HCT116 (cell line): Measurements from ENCODE around the gene TERT. TPM values are rescaled to one million over a fixed set of nuclear protein-coding genes. Genes with fewer than 3 reads are reported as not detected.

Experiments used
- ATAC-seq: fragments of 200-7000 bp; cut with Tn5 transposase; 2 replicates; pipeline ENCODE4 v1.9.1; 2020; ENCODE audit warnings: mild to moderate bottlenecking, moderate library complexity
- BruUV-seq: library from RNA; stranded (reverse); fragments of 400-500 nt; replicated peaks from 2 replicates; lab custom pipeline; 2021; lab: Mats Ljungman, UMichigan
- CTCF ChIA-PET: fragments of 300-600 bp; sonication (Branson Sonifier 250); formaldehyde crosslinking; loops from one replicate; lab custom pipeline; 2021; ENCODE audit warnings: antibody characterized with exemption; lab: Charles Lee
- POLR2A ChIA-PET: fragments of 300-600, 350-600 bp; sonication (Branson Sonifier 250); formaldehyde crosslinking; loops from one replicate; lab custom pipeline; 2021; ENCODE audit warnings: antibody characterized with exemption; lab: Charles Lee
- RAD21 ChIA-PET, 2 experiments: fragments of 300-600 bp; sonication (Branson Sonifier 250); formaldehyde crosslinking; loops; one replicate each; lab custom pipeline; 2023; ENCODE audit warnings: low total read pairs in 2 of 2; ENCODE audit not compliant: uncharacterized antibody in 2 of 2, unreplicated experiment in 2 of 2, low non-redundant PET in 1 of 2; lab: Charles Lee
- DNase-seq: peaks from one replicate; pipeline ENCODE4 v3.0.0-alpha.2; 2010; ENCODE audit warnings: low read depth, low spot score
- H2AFZ ChIP-seq: fragments of 200-600 bp; shearing (Covaris generic), sonication (generic); 2 replicates; pipeline ENCODE4 v1.6.1; 2017; ENCODE audit warnings: low read depth, mixed run types, mixed read lengths, antibody characterized with exemption, low read length; ENCODE audit not compliant: poor library complexity, severe bottlenecking
- H3K27ac ChIP-seq: 2 replicates; pipeline ENCODE4 v1.5.1; 2012; ENCODE audit warnings: low read depth, low read length
- H3K27me3 ChIP-seq: fragments of 200-600 bp; sonication (generic); 2 replicates; pipeline ENCODE4 v1.6.1; 2016; ENCODE audit warnings: mixed run types, low read length, mixed read lengths; ENCODE audit not compliant: insufficient read depth
- H3K36me3 ChIP-seq, 2 experiments: fragments of 200-500 bp in 1 of 2; fragments of 200-600 bp in 1 of 2; sonication (Bioruptor generic) in 1 of 2; sonication (generic) in 1 of 2; 2 replicates each; pipeline versions ENCODE4 v1.5.1 to v1.6.1; 2014 to 2016; ENCODE audit warnings: low read length in 2 of 2, inconsistent platforms in 1 of 2, mixed read lengths in 1 of 2, mixed run types in 1 of 2; ENCODE audit not compliant: insufficient read depth in 2 of 2, control insufficient read depth in 1 of 2
- H3K4me1 ChIP-seq, 2 experiments: fragments of 200-600 bp in 1 of 2; sonication (generic) in 1 of 2; 2 replicates each; pipeline versions ENCODE4 v1.5.1 to v1.6.1; 2012 to 2017; ENCODE audit warnings: low read length in 2 of 2, inconsistent platforms in 1 of 2, mild to moderate bottlenecking in 1 of 2, mixed read lengths in 1 of 2, mixed run types in 1 of 2, moderate library complexity in 1 of 2; ENCODE audit not compliant: insufficient read depth in 2 of 2, control insufficient read depth in 1 of 2
- H3K4me2 ChIP-seq: fragments of 200-600 bp; sonication (generic); 2 replicates; pipeline ENCODE4 v1.6.1; 2017; ENCODE audit warnings: mixed run types, low read length, mixed read lengths
- H3K4me3 ChIP-seq, 2 experiments: fragments of 200-600 bp in 1 of 2; sonication (generic) in 1 of 2; replicated peaks in 1 of 2; 2 replicates each; pipeline ENCODE4 v1.5.1; 2011 to 2016; ENCODE audit warnings: low read length in 2 of 2, control low read depth in 1 of 2, low read depth in 1 of 2, mild to moderate bottlenecking in 1 of 2, mixed read lengths in 1 of 2, mixed run types in 1 of 2
- H3K79me2 ChIP-seq: fragments of 200-600 bp; sonication (generic); 2 replicates; pipeline ENCODE4 v1.6.1; 2017; ENCODE audit warnings: mild to moderate bottlenecking, mixed run types, low read length, moderate library complexity, mixed read lengths; ENCODE audit not compliant: insufficient read depth
- H3K9ac ChIP-seq: fragments of 200-600 bp; sonication (generic); 2 replicates; pipeline ENCODE4 v1.6.1; 2016; ENCODE audit warnings: low read length, mixed read lengths
- H3K9me2 ChIP-seq: fragments of 200-600 bp; sonication (generic), shearing (Covaris generic); 2 replicates; pipeline ENCODE4 v1.6.1; 2017; ENCODE audit warnings: mixed run types, mild to moderate bottlenecking, moderate library complexity; ENCODE audit not compliant: insufficient read depth
- H3K9me3 ChIP-seq, 2 experiments: fragments of 200-500 bp in 1 of 2; fragments of 200-600 bp in 1 of 2; sonication (Bioruptor generic) in 1 of 2; sonication (generic) in 1 of 2; 2 replicates each; pipeline ENCODE4 v1.6.1; 2014 to 2017; ENCODE audit warnings: low read length in 2 of 2, mixed read lengths in 2 of 2, inconsistent platforms in 1 of 2, low read depth in 1 of 2, mild to moderate bottlenecking in 1 of 2, mixed run types in 1 of 2, moderate library complexity in 1 of 2; ENCODE audit not compliant: control insufficient read depth in 1 of 2, insufficient read depth in 1 of 2
- H4K20me1 ChIP-seq: fragments of 200-600 bp; sonication (generic), shearing (Covaris generic); 2 replicates; pipeline ENCODE4 v1.6.1; 2017; ENCODE audit warnings: mixed run types, mild to moderate bottlenecking, moderate library complexity; ENCODE audit not compliant: insufficient read depth
- CBX3 ChIP-seq: IDR thresholded peaks from 2 replicates; pipeline ENCODE4 v1.6.1; 2012; ENCODE audit warnings: low read depth
- EGR1 ChIP-seq: IDR thresholded peaks from 2 replicates; pipeline ENCODE4 v1.6.1; 2012; ENCODE audit warnings: low read depth
- ELF1 ChIP-seq: IDR thresholded peaks from 2 replicates; pipeline ENCODE4 v1.6.1; 2012; ENCODE audit warnings: low read depth, borderline replicate concordance
- JUND ChIP-seq: IDR thresholded peaks from 2 replicates; pipeline ENCODE4 v1.6.1; 2012
- POLR2AphosphoS5 ChIP-seq: IDR thresholded peaks from 2 replicates; pipeline ENCODE4 v1.6.1; 2011; ENCODE audit warnings: mild to moderate bottlenecking, low read depth, low read length, moderate library complexity
- RAD21 ChIP-seq: IDR thresholded peaks from 2 replicates; pipeline ENCODE4 v1.6.1; 2012; ENCODE audit warnings: low read depth, mild to moderate bottlenecking
- SIN3A ChIP-seq: IDR thresholded peaks from 2 replicates; pipeline ENCODE4 v1.6.1; 2012; ENCODE audit warnings: low read depth
- SP1 ChIP-seq: IDR thresholded peaks from 2 replicates; pipeline ENCODE4 v1.6.1; 2012; ENCODE audit warnings: low read depth
- SRF ChIP-seq: IDR thresholded peaks from 2 replicates; pipeline ENCODE4 v1.6.1; 2012; ENCODE audit warnings: low read depth
- intact Hi-C: fragments of 100-400 bp; cut with micrococcal nuclease; formaldehyde crosslinking; loops from 2 replicates; pipeline ENCODE4 v1.10.0; 2022
- total RNA-seq: library from RNA; stranded (reverse); gene quantifications from one replicate; pipeline ENCODE4 v1.2.1, GENCODE V29; 2021; ENCODE audit not compliant: unreplicated experiment
- TF ChIP-seq, protein P1 (sequence below): IDR thresholded peaks from 2 replicates; pipeline ENCODE4 v1.6.1; 2012
- TF ChIP-seq, protein P2 (sequence below): IDR thresholded peaks from 2 replicates; pipeline ENCODE4 v1.6.1; 2012
- TF ChIP-seq, protein P3 (sequence below): IDR thresholded peaks from 2 replicates; pipeline ENCODE4 v1.6.1; 2012; ENCODE audit warnings: low read depth

Gene TERT
- total RNA-seq, 1 experiment from 2014 or later = 6.9 TPM

DNA sequence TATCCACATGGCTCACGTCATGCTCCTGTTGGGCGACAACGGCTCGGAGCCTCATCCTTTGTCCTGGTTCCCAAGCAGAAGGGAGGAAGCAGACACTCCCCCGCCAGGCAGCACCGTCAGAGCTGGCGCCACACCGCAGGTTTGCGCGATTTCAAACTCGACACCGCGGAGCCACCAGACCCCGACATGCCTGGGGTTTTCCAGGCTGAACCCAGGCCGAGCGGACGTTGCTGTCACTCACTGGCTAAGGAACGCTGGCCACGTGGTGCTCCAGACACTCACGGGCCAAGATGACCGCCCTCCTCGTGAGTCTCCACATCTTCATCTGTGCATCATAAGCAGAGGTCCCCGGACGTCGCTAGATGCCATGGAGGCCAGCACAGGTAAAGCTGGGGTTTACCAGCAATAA is 9.0 kb downstream of the TERT start:
- intact Hi-C loops = no loop called here
- RAD21 ChIA-PET = no interaction called here
- Histone ChIP-seq H3K27ac (no peak overlapping the region), H3K9ac (no peak overlapping the region), H3K36me3 (no peaks in the 10 kb centered on the region), H3K9me3 (no peaks in the 10 kb centered on the region), H4K20me1 (no peaks in the 10 kb centered on the region), H3K4me1 (no peaks in the 10 kb centered on the region), H3K27me3 (no peaks in the 10 kb centered on the region), H2AFZ (no peak overlapping the region), H3K4me2 (no peak overlapping the region), H3K79me2 (0 out of 2 replicates have a peak, but pooled peaks cover 4% of the 10 kb centered on the region), H3K9me2 (no peaks in the 10 kb centered on the region), H3K4me3 (no peak overlapping the region)
- BruUV-seq = no TSS peak
- CTCF ChIA-PET = no interaction called here
- POLR2A ChIA-PET = no interaction called here
- TF ChIP-seq, protein P1, sequence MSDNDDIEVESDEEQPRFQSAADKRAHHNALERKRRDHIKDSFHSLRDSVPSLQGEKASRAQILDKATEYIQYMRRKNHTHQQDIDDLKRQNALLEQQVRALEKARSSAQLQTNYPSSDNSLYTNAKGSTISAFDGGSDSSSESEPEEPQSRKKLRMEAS = no peak
- TF ChIP-seq SIN3A (no peak), EGR1 (no peak), POLR2AphosphoS5 (no peak), SP1 (no peak), SRF (no peak), ELF1 (no peak), CBX3 (no peak), RAD21 (no peak), JUND (no peak)
- TF ChIP-seq, protein P2, sequence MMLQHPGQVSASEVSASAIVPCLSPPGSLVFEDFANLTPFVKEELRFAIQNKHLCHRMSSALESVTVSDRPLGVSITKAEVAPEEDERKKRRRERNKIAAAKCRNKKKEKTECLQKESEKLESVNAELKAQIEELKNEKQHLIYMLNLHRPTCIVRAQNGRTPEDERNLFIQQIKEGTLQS = no peak
- TF ChIP-seq, protein P3, sequence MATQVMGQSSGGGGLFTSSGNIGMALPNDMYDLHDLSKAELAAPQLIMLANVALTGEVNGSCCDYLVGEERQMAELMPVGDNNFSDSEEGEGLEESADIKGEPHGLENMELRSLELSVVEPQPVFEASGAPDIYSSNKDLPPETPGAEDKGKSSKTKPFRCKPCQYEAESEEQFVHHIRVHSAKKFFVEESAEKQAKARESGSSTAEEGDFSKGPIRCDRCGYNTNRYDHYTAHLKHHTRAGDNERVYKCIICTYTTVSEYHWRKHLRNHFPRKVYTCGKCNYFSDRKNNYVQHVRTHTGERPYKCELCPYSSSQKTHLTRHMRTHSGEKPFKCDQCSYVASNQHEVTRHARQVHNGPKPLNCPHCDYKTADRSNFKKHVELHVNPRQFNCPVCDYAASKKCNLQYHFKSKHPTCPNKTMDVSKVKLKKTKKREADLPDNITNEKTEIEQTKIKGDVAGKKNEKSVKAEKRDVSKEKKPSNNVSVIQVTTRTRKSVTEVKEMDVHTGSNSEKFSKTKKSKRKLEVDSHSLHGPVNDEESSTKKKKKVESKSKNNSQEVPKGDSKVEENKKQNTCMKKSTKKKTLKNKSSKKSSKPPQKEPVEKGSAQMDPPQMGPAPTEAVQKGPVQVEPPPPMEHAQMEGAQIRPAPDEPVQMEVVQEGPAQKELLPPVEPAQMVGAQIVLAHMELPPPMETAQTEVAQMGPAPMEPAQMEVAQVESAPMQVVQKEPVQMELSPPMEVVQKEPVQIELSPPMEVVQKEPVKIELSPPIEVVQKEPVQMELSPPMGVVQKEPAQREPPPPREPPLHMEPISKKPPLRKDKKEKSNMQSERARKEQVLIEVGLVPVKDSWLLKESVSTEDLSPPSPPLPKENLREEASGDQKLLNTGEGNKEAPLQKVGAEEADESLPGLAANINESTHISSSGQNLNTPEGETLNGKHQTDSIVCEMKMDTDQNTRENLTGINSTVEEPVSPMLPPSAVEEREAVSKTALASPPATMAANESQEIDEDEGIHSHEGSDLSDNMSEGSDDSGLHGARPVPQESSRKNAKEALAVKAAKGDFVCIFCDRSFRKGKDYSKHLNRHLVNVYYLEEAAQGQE = no peak
- ATAC-seq = no peak
- DNase-seq = no peak
